Measurements from ENCODE around the gene EGF.

- TF ChIP-seq, protein P1, sequence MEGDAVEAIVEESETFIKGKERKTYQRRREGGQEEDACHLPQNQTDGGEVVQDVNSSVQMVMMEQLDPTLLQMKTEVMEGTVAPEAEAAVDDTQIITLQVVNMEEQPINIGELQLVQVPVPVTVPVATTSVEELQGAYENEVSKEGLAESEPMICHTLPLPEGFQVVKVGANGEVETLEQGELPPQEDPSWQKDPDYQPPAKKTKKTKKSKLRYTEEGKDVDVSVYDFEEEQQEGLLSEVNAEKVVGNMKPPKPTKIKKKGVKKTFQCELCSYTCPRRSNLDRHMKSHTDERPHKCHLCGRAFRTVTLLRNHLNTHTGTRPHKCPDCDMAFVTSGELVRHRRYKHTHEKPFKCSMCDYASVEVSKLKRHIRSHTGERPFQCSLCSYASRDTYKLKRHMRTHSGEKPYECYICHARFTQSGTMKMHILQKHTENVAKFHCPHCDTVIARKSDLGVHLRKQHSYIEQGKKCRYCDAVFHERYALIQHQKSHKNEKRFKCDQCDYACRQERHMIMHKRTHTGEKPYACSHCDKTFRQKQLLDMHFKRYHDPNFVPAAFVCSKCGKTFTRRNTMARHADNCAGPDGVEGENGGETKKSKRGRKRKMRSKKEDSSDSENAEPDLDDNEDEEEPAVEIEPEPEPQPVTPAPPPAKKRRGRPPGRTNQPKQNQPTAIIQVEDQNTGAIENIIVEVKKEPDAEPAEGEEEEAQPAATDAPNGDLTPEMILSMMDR (IDR thresholded peaks at IDR 0.05), result no peak
- TF ChIP-seq TCF7L2 (IDR thresholded peaks at IDR 0.05; ENCODE audit: low read depth, low read length), result no peak
Observed at GRCh38 chr4:110042545-110043517, 130.1 kb downstream of the EGF start.
